Neuronal stem cell (in vitro differentiated cells): Measurements from ENCODE around the gene C16orf95.
A peak's percentile ranks its signal among the peaks of the same experiment; 100 is the strongest.
"Not testable (repeated sequence)": the region's sequence is repeated elsewhere in the genome, so short reads cannot be mapped to it uniquely, and the experiment has no call there.

Experiments
- DNase-seq: peaks from one replicate; pipeline ENCODE4 v3.0.0-alpha.2; 2013; ENCODE audit warnings: low spot score
- H2AFZ ChIP-seq: one replicate; pipeline ENCODE4 v1.6.1; 2013; ENCODE audit warnings: mild to moderate bottlenecking, low read length, inconsistent platforms
- H2AK5ac ChIP-seq: 2 replicates; pipeline ENCODE4 v1.6.1; 2013; ENCODE audit warnings: low read depth, mild to moderate bottlenecking, inconsistent platforms, low read length, moderate library complexity, mixed read lengths
- H2BK120ac ChIP-seq: 2 replicates; pipeline ENCODE4 v1.6.1; 2013; ENCODE audit warnings: low read depth, mild to moderate bottlenecking, inconsistent platforms, low read length, moderate library complexity, mixed read lengths
- H2BK12ac ChIP-seq: one replicate; pipeline ENCODE4 v1.6.1; 2013; ENCODE audit warnings: low read length, inconsistent platforms
- H2BK15ac ChIP-seq: 2 replicates; pipeline ENCODE4 v1.6.1; 2013; ENCODE audit warnings: mild to moderate bottlenecking, low read length, inconsistent platforms, mixed read lengths
- H2BK5ac ChIP-seq: one replicate; pipeline ENCODE4 v1.6.1; 2013; ENCODE audit warnings: inconsistent platforms, mild to moderate bottlenecking, low read length, moderate library complexity
- H3K14ac ChIP-seq: one replicate; pipeline ENCODE4 v1.6.1; 2013; ENCODE audit warnings: low read length, inconsistent platforms
- H3K18ac ChIP-seq: 2 replicates; pipeline ENCODE4 v1.6.1; 2013; ENCODE audit warnings: low read length, inconsistent platforms
- H3K23ac ChIP-seq: 2 replicates; pipeline ENCODE4 v1.6.1; 2013; ENCODE audit warnings: low read depth, mild to moderate bottlenecking, mixed read lengths, low read length, inconsistent platforms; ENCODE audit not compliant: poor library complexity
- H3K27ac ChIP-seq: replicated peaks from 3 replicates; pipeline ENCODE4 v1.5.1; 2013; ENCODE audit warnings: low read length, inconsistent platforms
- H3K27me3 ChIP-seq, 3 experiments: 2 replicates each; pipeline ENCODE4 v1.6.1; 2013; ENCODE audit warnings: low read length in 3 of 3, mild to moderate bottlenecking in 2 of 3, inconsistent platforms in 1 of 3, low read depth in 1 of 3, mixed read lengths in 1 of 3, moderate library complexity in 1 of 3; ENCODE audit not compliant: control insufficient read depth in 3 of 3, insufficient read depth in 3 of 3
- H3K36me3 ChIP-seq, 2 donors: replicated peaks in 1 of 2; 2 replicates each; pipeline ENCODE4 v1.6.1; 2013; ENCODE audit warnings: low read length in 2 of 2; ENCODE audit not compliant: control insufficient read depth in 2 of 2, insufficient read depth in 2 of 2
- H3K4ac ChIP-seq: 2 replicates; pipeline ENCODE4 v1.6.1; 2013; ENCODE audit warnings: inconsistent platforms, mild to moderate bottlenecking, low read length, moderate library complexity
- H3K4me1 ChIP-seq, 2 donors: 1 replicate in 1 of 2; 2 replicates in 1 of 2; pipeline ENCODE4 v1.6.1; 2013; ENCODE audit warnings: low read length in 2 of 2, low read depth in 1 of 2; ENCODE audit not compliant: control insufficient read depth in 2 of 2, insufficient read depth in 1 of 2
- H3K4me2 ChIP-seq: one replicate; pipeline ENCODE4 v1.6.1; 2013; ENCODE audit warnings: mild to moderate bottlenecking, low read length, inconsistent platforms; ENCODE audit not compliant: insufficient read depth, poor library complexity, severe bottlenecking
- H3K4me3 ChIP-seq, 2 donors: 2 replicates each; pipeline ENCODE4 v1.5.1; 2013; ENCODE audit warnings: low read length in 2 of 2, mild to moderate bottlenecking in 2 of 2, inconsistent platforms in 1 of 2, moderate library complexity in 1 of 2
- H3K79me1 ChIP-seq: one replicate; pipeline ENCODE4 v1.6.1; 2013; ENCODE audit warnings: low read depth, mild to moderate bottlenecking, inconsistent platforms, low read length, moderate library complexity
- H3K9ac ChIP-seq: one replicate; pipeline ENCODE4 v1.6.1; 2013; ENCODE audit warnings: mild to moderate bottlenecking, low read depth, low read length, inconsistent platforms; ENCODE audit not compliant: poor library complexity
- H3K9me3 ChIP-seq, 2 donors: replicated peaks in 1 of 2; 2 replicates each; pipeline versions ENCODE3 to v1.6.1; 2013; ENCODE audit warnings: low read length in 2 of 2, mild to moderate bottlenecking in 2 of 2, inconsistent platforms in 1 of 2, low read depth in 1 of 2, mixed read lengths in 1 of 2, moderate library complexity in 1 of 2; ENCODE audit not compliant: control insufficient read depth in 2 of 2, insufficient read depth in 1 of 2
- H4K8ac ChIP-seq: one replicate; pipeline ENCODE4 v1.6.1; 2013; ENCODE audit warnings: low read depth, mild to moderate bottlenecking, inconsistent platforms, low read length, moderate library complexity
- H4K91ac ChIP-seq: one replicate; pipeline ENCODE4 v1.6.1; 2013; ENCODE audit warnings: low read length, low read depth, mild to moderate bottlenecking, inconsistent platforms; ENCODE audit not compliant: poor library complexity
- WGBS, 2 donors: extraction: QIAGEN DNeasy Blood & Tissue Kit; methylation state at CpG; one replicate each; pipeline ENCODE4 v1.1.7; 2013; ENCODE audit warnings: missing lambda C conversion rate in 2 of 2, mixed read lengths in 1 of 2; ENCODE audit not compliant: insufficient read length in 2 of 2, insufficient replicate concordance in 1 of 2; ENCODE audit errors: extremely low coverage in 2 of 2; 5-methylcytosine and 5-hydroxymethylcytosine counted together

C16orf95 gene

GRCh38 chr16:87264634-87265033 lies 52.6 kb downstream of the C16orf95 start:
- no peak overlapping the region for H4K91ac ChIP-seq
- WGBS, 2 donors = no CpG with 5 or more reads among the region's 2 CpGs
- no peak overlapping the region for H3K14ac ChIP-seq
- H3K4me3 ChIP-seq = no peak overlapping the region
- H4K8ac ChIP-seq = no peak overlapping the region
- H2AK5ac ChIP-seq = no peak overlapping the region
- no peak overlapping the region for H3K4ac ChIP-seq
- H3K9ac ChIP-seq = no peak overlapping the region
- no peak overlapping the region for H3K4me2 ChIP-seq
- H2BK15ac ChIP-seq = no peak overlapping the region
- H2BK12ac ChIP-seq = no peak overlapping the region
- no peak for DNase-seq
- H3K27me3 ChIP-seq = no peaks in the 10 kb centered on the region
- peaks cover 0 to 9% of the 10 kb centered on the region in 2 donors for H3K9me3 ChIP-seq
- H2BK5ac ChIP-seq = no peak overlapping the region
- H3K4me1 ChIP-seq = peaks cover 0 to 1% of the 10 kb centered on the region in 2 donors
- H3K36me3 ChIP-seq = no peaks in the 10 kb centered on the region
- H2BK120ac ChIP-seq = no peak overlapping the region
- H2AFZ ChIP-seq = no peak overlapping the region
- H3K27ac ChIP-seq = no peak overlapping the region
- H3K23ac ChIP-seq = no peak overlapping the region
- H3K18ac ChIP-seq = no peak overlapping the region
- no peaks in the 10 kb centered on the region for H3K79me1 ChIP-seq

- H3K14ac ChIP-seq = no peak overlapping the region
- H2AK5ac ChIP-seq = no peak overlapping the region
- H3K9ac ChIP-seq = no peak overlapping the region
- H3K4me3 ChIP-seq = no peak overlapping the region
- peak overlapping the region; percentile 35 for H3K18ac ChIP-seq
- no peak overlapping the region for H3K4ac ChIP-seq
- H2AFZ ChIP-seq = no peak overlapping the region
- no peak overlapping the region for H2BK12ac ChIP-seq
- no peak for DNase-seq
- no peak overlapping the region for H4K91ac ChIP-seq
- H2BK120ac ChIP-seq = no peak overlapping the region
- H4K8ac ChIP-seq = no peak overlapping the region
- H2BK15ac ChIP-seq = no peak overlapping the region
- H3K9me3 ChIP-seq = peaks cover 0 to 6% of the 10 kb centered on the region in 2 donors
- no peaks in the 10 kb centered on the region for H3K27me3 ChIP-seq
- no peak overlapping the region for H3K23ac ChIP-seq
- peaks cover 0 to 1% of the 10 kb centered on the region in 2 donors for H3K4me1 ChIP-seq
- no peaks in the 10 kb centered on the region for H3K36me3 ChIP-seq
- H3K27ac ChIP-seq = no peak overlapping the region
- no peak overlapping the region for H2BK5ac ChIP-seq
- no peaks in the 10 kb centered on the region for H3K79me1 ChIP-seq
- H3K4me2 ChIP-seq = no peak overlapping the region
- no CpG with 5 or more reads among the region's 15 CpGs for WGBS, 2 donors
Measured at GRCh38 chr16:87263418-87264052, 53.7 kb downstream of the C16orf95 start.

- no peak overlapping the region for H3K4me3 ChIP-seq
- no peaks in the 10 kb centered on the region for H3K27me3 ChIP-seq
- H3K27ac ChIP-seq = no peak overlapping the region
- no peak overlapping the region for H4K8ac ChIP-seq
- no peak overlapping the region for H3K14ac ChIP-seq
- no CpG with 5 or more reads among the region's 6 CpGs for WGBS, 2 donors
- no peak overlapping the region for H2BK120ac ChIP-seq
- H2AFZ ChIP-seq = no peak overlapping the region
- no peaks in the 10 kb centered on the region for H3K4me1 ChIP-seq
- H3K18ac ChIP-seq = no peak overlapping the region
- H2BK15ac ChIP-seq = no peak overlapping the region
- no peak overlapping the region for H3K4me2 ChIP-seq
- no peaks in the 10 kb centered on the region for H3K36me3 ChIP-seq
- DNase-seq = no peak
- H2AK5ac ChIP-seq = no peak overlapping the region
- no peak overlapping the region for H3K4ac ChIP-seq
- H4K91ac ChIP-seq = no peak overlapping the region
- no peak overlapping the region for H3K9ac ChIP-seq
- H2BK5ac ChIP-seq = no peak overlapping the region
- H2BK12ac ChIP-seq = no peak overlapping the region
- peaks cover 0 to 3% of the 10 kb centered on the region in 2 donors for H3K9me3 ChIP-seq
- H3K79me1 ChIP-seq = no peaks in the 10 kb centered on the region
- H3K23ac ChIP-seq = no peak overlapping the region
Measured at GRCh38 chr16:87259431-87259830, 57.8 kb downstream of the C16orf95 start.

DNA sequence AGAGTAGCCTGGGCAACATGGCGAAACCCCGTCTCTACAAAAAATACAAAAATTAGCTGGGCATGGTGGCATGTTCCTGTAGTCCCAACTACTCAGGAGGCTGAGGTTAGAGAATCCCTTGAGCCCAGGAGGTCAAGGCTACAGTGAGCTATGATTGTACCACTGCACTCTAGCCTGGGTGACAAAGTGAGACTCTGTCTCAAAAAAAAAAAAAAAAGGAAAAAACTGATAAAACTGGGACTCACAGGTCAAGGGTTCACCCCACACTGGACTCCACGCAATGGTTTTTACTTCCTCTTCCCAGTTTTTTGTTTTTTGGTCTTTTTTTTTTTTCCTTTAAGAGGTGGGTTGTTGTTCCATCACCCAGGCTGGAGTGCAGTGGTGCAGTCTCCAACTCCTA lies 58.5 kb downstream of the C16orf95 start:
- not testable (repeated sequence) for H3K18ac ChIP-seq

More for the DNA sequence above, 58.5 kb downstream of the C16orf95 start:
- H3K27ac ChIP-seq, H2BK120ac ChIP-seq, H3K27me3 ChIP-seq, H3K36me3 ChIP-seq, H2BK15ac ChIP-seq, H2BK12ac ChIP-seq, H3K4me2 ChIP-seq, H3K14ac ChIP-seq, H3K23ac ChIP-seq, H3K4me3 ChIP-seq, H3K9me3 ChIP-seq, H2BK5ac ChIP-seq, H3K4me1 ChIP-seq, H2AK5ac ChIP-seq, H2AFZ ChIP-seq, H3K9ac ChIP-seq, H4K8ac ChIP-seq, H4K91ac ChIP-seq, H3K4ac ChIP-seq, H3K79me1 ChIP-seq, DNase-seq: not testable (repeated sequence)
- WGBS, 2 donors = no CpG with 5 or more reads among the region's 3 CpGs
